ENCODE data around the gene ELP6.

GRCh38 chr3:47517937-47518336, 4.4 kb upstream of the ELP6 start:
- TF ChIP-seq CTCF (conservative IDR thresholded peaks at IDR 0.05) (no peak), ZFX (IDR thresholded peaks at IDR 0.05) (no peak)
